Fibroblast of lung (primary cell): ENCODE results near the gene POLD3. TPM values are rescaled to one million over a fixed set of nuclear protein-coding genes. Genes with fewer than 3 reads are reported as not detected.

Experiments used
- DNase-seq, 2 donors: peaks; one replicate each; pipeline versions ENCODE4 v3.0.0 to v3.0.0-alpha.2; 2010; ENCODE audit warnings: low read depth in 2 of 2
- H2AFZ ChIP-seq: 2 replicates; pipeline ENCODE4 v1.5.1; 2012; ENCODE audit warnings: low read length, control low read depth, inconsistent platforms
- H3K27ac ChIP-seq: 2 replicates; pipeline ENCODE4 v1.5.1; 2011; ENCODE audit warnings: low read length, control low read depth; ENCODE audit not compliant: insufficient read depth
- H3K27me3 ChIP-seq: 2 replicates; pipeline ENCODE4 v1.5.1; 2011; ENCODE audit warnings: mild to moderate bottlenecking, low read length; ENCODE audit not compliant: control insufficient read depth, insufficient read depth
- H3K36me3 ChIP-seq: 2 replicates; pipeline ENCODE4 v1.5.1; 2011; ENCODE audit warnings: low read length; ENCODE audit not compliant: control insufficient read depth, insufficient read depth
- H3K4me1 ChIP-seq: 2 replicates; pipeline ENCODE4 v1.5.1; 2011; ENCODE audit warnings: low read length; ENCODE audit not compliant: control insufficient read depth, insufficient read depth; ENCODE audit errors: extremely low read depth
- H3K4me2 ChIP-seq: 2 replicates; pipeline ENCODE4 v1.5.1; 2011; ENCODE audit warnings: low read length, control low read depth; ENCODE audit not compliant: insufficient read depth; ENCODE audit errors: extremely low read depth
- H3K4me3 ChIP-seq, 4 experiments: fragments of 200-600 bp in 1 of 4; sonication (generic) in 1 of 4; replicated peaks in 1 of 4; 2 replicates each; pipeline ENCODE4 v1.5.1; 2011 to 2016; ENCODE audit warnings: low read length in 4 of 4, low read depth in 3 of 4, mild to moderate bottlenecking in 3 of 4, control low read depth in 2 of 4, inconsistent platforms in 1 of 4, mixed read lengths in 1 of 4; ENCODE audit not compliant: insufficient read depth in 1 of 4; ENCODE audit errors: control extremely low read depth in 1 of 4
- H3K79me2 ChIP-seq: 2 replicates; pipeline ENCODE4 v1.5.1; 2012; ENCODE audit warnings: mild to moderate bottlenecking, low read length, inconsistent platforms; ENCODE audit not compliant: control insufficient read depth, insufficient read depth
- H3K9ac ChIP-seq: 2 replicates; pipeline ENCODE4 v1.5.1; 2011; ENCODE audit warnings: mild to moderate bottlenecking, low read length, control low read depth; ENCODE audit not compliant: insufficient read depth
- H3K9me3 ChIP-seq: 2 replicates; pipeline ENCODE4 v1.5.1; 2012; ENCODE audit warnings: low read depth, low read length; ENCODE audit not compliant: control insufficient read depth, insufficient read depth
- H4K20me1 ChIP-seq: 2 replicates; pipeline ENCODE4 v1.5.1; 2011; ENCODE audit warnings: low read length; ENCODE audit not compliant: control insufficient read depth, insufficient read depth; ENCODE audit errors: extremely low read depth
- EZH2 ChIP-seq: IDR thresholded peaks from 2 replicates; pipeline ENCODE4 v1.5.1; 2012; ENCODE audit warnings: low read length, control low read depth, mild to moderate bottlenecking; ENCODE audit errors: missing control alignments
- polyA plus RNA-seq, 2 donors: library from polyadenylated mRNA; depleted of rRNA in 1 of 2; stranded (reverse) in 1 of 2; unstranded in 1 of 2; fragments of >200 nt; gene quantifications; 2 replicates each; pipeline ENCODE4 v1.2.1, GENCODE V29; 2011 to 2012; ENCODE audit warnings: missing spikeins in 1 of 2
- total RNA-seq: library from RNA; depleted of rRNA; stranded (reverse); fragments of >200 nt; gene quantifications from 2 replicates; pipeline ENCODE4 v1.2.1, GENCODE V29; 2014
- TF ChIP-seq, protein P1 (sequence below), 2 donors: IDR thresholded peaks in 1 of 2; conservative IDR thresholded peaks in 1 of 2; 1 replicate in 1 of 2; 2 replicates in 1 of 2; pipeline ENCODE4 v1.5.1; 2011 to 2012; ENCODE audit warnings: low read length in 2 of 2, control low read depth in 1 of 2, inconsistent platforms in 1 of 2, low read depth in 1 of 2, mild to moderate bottlenecking in 1 of 2

POLD3 gene
- total and polyA plus RNA-seq, 2 donors (not counting 1 experiment from before 2014, with no cell fraction given): 9.1 to 13.7 TPM

DNA sequence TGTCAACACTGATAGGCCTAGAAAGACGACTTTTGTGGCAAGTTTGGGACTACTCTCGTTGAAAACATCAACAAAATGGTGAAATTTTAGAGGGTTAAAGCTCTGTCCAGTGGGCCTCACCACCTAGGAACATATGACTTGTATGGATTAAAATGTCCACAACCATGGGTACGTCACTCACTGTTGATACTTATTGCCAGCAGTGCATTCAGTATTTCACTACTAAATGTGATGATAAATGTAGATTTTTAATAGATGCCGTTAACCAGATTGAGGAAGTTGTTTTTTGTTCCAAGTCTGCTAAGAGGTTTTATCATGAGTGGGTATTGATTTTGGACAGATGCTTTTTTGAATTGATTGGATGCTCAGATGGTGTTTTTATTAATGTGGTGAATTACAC, 33.7 kb downstream of the POLD3 start:
- no peak overlapping the region for H3K4me2 ChIP-seq
- no peaks in the 10 kb centered on the region for H3K27me3 ChIP-seq
- TF ChIP-seq, protein P1, sequence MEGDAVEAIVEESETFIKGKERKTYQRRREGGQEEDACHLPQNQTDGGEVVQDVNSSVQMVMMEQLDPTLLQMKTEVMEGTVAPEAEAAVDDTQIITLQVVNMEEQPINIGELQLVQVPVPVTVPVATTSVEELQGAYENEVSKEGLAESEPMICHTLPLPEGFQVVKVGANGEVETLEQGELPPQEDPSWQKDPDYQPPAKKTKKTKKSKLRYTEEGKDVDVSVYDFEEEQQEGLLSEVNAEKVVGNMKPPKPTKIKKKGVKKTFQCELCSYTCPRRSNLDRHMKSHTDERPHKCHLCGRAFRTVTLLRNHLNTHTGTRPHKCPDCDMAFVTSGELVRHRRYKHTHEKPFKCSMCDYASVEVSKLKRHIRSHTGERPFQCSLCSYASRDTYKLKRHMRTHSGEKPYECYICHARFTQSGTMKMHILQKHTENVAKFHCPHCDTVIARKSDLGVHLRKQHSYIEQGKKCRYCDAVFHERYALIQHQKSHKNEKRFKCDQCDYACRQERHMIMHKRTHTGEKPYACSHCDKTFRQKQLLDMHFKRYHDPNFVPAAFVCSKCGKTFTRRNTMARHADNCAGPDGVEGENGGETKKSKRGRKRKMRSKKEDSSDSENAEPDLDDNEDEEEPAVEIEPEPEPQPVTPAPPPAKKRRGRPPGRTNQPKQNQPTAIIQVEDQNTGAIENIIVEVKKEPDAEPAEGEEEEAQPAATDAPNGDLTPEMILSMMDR (conservative IDR thresholded peaks at IDR 0.05 in 1 of 2, IDR thresholded peaks at IDR 0.05 in 1 of 2; ENCODE audit: low read depth in 1 of 2, low read length in 2 of 2): no peak
- no peak for TF ChIP-seq EZH2
- H3K4me1 ChIP-seq: no peaks in the 10 kb centered on the region
- no peaks in the 10 kb centered on the region for H3K9me3 ChIP-seq
- H3K27ac ChIP-seq: no peak overlapping the region
- no peaks in the 10 kb centered on the region for H3K79me2 ChIP-seq
- DNase-seq: no peak
- H2AFZ ChIP-seq: no peak overlapping the region
- H3K4me3 ChIP-seq: no peak overlapping the region
- no peaks in the 10 kb centered on the region for H3K36me3 ChIP-seq
- H3K9ac ChIP-seq: no peak overlapping the region
- H4K20me1 ChIP-seq: no peaks in the 10 kb centered on the region

DNA sequence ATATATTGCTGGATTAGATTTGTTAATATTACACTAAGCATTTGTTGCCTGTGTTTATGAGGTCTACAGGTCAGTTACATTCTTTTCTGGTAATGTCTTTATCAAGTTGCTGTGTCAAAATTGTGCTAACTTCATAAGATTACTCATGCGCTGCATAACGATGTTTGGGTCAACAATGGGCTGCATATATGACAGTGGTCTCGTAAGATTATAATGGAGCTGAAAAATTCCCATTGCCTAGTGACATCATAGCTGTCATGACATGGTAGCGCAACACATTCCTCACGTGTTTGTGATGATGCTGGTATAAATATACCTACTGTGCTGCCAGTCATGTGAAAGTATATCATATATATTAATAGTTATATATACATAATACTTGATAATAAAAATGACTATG, 34.2 kb downstream of the POLD3 start:
- Histone ChIP-seq H3K4me3 (no peak overlapping the region), H3K4me2 (no peak overlapping the region), H3K27me3 (no peaks in the 10 kb centered on the region), H3K4me1 (no peaks in the 10 kb centered on the region), H2AFZ (no peak overlapping the region), H3K27ac (no peak overlapping the region), H3K79me2 (no peaks in the 10 kb centered on the region), H3K9ac (no peak overlapping the region), H3K9me3 (no peaks in the 10 kb centered on the region), H4K20me1 (no peaks in the 10 kb centered on the region), H3K36me3 (no peaks in the 10 kb centered on the region)
- no peak for DNase-seq
- no peak for TF ChIP-seq EZH2
- TF ChIP-seq, protein P1 (conservative IDR thresholded peaks at IDR 0.05 in 1 of 2, IDR thresholded peaks at IDR 0.05 in 1 of 2; ENCODE audit: low read depth in 1 of 2, low read length in 2 of 2): no peak

DNA sequence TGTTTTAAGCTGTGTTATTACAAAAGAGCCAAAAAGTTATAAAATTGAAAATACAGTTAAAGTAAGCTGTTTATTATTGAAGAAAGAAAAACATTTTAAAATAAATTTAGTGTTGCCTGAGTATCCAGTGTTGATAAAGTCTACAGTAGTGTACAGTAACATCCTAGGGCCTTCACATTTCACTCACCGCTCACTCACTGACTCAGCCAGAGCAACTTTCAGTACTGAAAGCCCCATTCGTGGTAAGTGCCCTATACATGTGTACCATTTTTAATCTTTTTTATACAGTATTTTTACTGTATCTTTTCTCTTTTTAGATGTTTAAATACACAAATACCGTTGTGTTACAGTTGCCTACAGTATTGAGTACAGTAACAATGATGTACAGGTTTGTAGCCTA, 35.0 kb downstream of the POLD3 start:
- Histone ChIP-seq H2AFZ (no peak overlapping the region), H3K9ac (no peak overlapping the region), H3K4me3 (no peak overlapping the region), H3K4me1 (no peaks in the 10 kb centered on the region), H3K4me2 (no peak overlapping the region), H4K20me1 (no peaks in the 10 kb centered on the region), H3K36me3 (no peaks in the 10 kb centered on the region), H3K27ac (no peak overlapping the region), H3K27me3 (no peaks in the 10 kb centered on the region), H3K79me2 (no peaks in the 10 kb centered on the region), H3K9me3 (no peaks in the 10 kb centered on the region)
- DNase-seq: no peak
- TF ChIP-seq, protein P1 (conservative IDR thresholded peaks at IDR 0.05 in 1 of 2, IDR thresholded peaks at IDR 0.05 in 1 of 2; ENCODE audit: low read depth in 1 of 2, low read length in 2 of 2): no peak
- TF ChIP-seq EZH2: no peak
